Measurements from ENCODE around the gene RAB37. TPM values are rescaled to one million over a fixed set of nuclear protein-coding genes. Genes with fewer than 3 reads are reported as not detected.

Gene RAB37
- total and polyA plus RNA-seq, 8 donors, result 3.2 to 11.2 (median 10.3) TPM

DNA sequence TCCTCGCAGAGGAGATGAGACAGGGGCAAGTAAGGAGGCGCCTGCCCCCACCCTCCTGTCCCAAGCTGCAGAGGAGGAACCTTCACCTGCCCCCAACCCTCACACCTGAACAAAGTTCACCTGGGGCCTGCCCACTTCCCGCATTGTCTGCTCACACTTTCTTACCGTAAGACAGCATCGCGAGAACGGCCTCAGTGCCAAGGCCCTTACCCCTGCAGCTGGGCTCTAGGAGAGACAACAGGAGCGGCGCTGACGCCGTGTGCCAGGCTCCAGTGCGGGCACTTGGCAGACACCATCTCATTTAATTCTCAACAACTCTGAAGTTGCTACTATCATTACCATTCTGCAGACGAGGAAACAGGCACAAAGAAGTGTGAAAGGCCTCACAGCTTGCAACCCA, 35.0 kb downstream of the RAB37 start:
- ATAC-seq, result no peak

DNA sequence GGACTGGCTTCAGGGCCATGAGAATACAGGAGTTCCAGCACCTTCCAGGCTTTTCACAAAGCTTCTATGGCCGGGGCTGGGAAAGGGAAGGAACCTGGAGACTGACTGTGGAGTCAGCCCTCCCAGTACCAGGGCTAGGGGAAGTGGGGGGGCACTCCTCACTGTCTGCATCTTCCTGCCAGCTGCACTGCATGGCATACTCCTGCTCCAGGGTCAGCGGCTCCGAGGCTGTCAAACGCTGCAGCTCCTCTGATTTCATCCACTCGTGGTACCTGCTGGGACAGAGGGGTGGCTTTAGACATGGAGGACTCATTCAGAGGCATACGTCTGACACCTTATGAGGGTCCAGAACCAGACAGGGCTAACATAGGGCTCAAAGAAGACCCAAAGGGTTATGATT, 36.4 kb downstream of the RAB37 start:
- DNase-seq (no peak), ATAC-seq (no peak)
- Histone ChIP-seq H3K36me3 (peaks cover 0 to 55% of the 10 kb centered on the region in 2 donors), H3K4me3 (no peak overlapping the region), H3K27me3 (no peaks in the 10 kb centered on the region), H3K4me1 (peaks cover 17 to 45% of the 10 kb centered on the region in 2 donors), H3K9me3 (no peaks in the 10 kb centered on the region), H3K27ac (no peak overlapping the region)
- intact Hi-C loops (cut with DNase I), result no loop called here
- TF ChIP-seq, protein P1, sequence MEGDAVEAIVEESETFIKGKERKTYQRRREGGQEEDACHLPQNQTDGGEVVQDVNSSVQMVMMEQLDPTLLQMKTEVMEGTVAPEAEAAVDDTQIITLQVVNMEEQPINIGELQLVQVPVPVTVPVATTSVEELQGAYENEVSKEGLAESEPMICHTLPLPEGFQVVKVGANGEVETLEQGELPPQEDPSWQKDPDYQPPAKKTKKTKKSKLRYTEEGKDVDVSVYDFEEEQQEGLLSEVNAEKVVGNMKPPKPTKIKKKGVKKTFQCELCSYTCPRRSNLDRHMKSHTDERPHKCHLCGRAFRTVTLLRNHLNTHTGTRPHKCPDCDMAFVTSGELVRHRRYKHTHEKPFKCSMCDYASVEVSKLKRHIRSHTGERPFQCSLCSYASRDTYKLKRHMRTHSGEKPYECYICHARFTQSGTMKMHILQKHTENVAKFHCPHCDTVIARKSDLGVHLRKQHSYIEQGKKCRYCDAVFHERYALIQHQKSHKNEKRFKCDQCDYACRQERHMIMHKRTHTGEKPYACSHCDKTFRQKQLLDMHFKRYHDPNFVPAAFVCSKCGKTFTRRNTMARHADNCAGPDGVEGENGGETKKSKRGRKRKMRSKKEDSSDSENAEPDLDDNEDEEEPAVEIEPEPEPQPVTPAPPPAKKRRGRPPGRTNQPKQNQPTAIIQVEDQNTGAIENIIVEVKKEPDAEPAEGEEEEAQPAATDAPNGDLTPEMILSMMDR (IDR thresholded peaks at IDR 0.05), result no peak

More for the DNA sequence above, 35.0 kb downstream of the RAB37 start:
- Histone ChIP-seq H3K9me3 (no peaks in the 10 kb centered on the region), H3K27me3 (no peaks in the 10 kb centered on the region), H3K36me3 (peaks cover 0 to 69% of the 10 kb centered on the region in 2 donors), H3K27ac (no peak overlapping the region), H3K4me3 (no peak overlapping the region), H3K4me1 (peaks cover 13 to 31% of the 10 kb centered on the region in 2 donors)
- intact Hi-C loops (cut with DNase I), result no loop called here
- DNase-seq, result no peak
- TF ChIP-seq, protein P1 (IDR thresholded peaks at IDR 0.05), result no peak

- Histone ChIP-seq H3K27me3 (no peaks in the 10 kb centered on the region), H3K4me1 (peaks cover 17 to 50% of the 10 kb centered on the region in 2 donors), H3K4me3 (no peak overlapping the region), H3K27ac (no peak overlapping the region), H3K9me3 (no peaks in the 10 kb centered on the region), H3K36me3 (peaks cover 0 to 51% of the 10 kb centered on the region in 2 donors)
- ATAC-seq (no peak), DNase-seq (no peak)
- intact Hi-C loops (cut with DNase I), result no loop called here
- TF ChIP-seq, protein P1 (IDR thresholded peaks at IDR 0.05), result no peak
These were observed 36.8 kb downstream of the RAB37 start for GRCh38 chr17:74773871-74774286.

- ATAC-seq (no peak), DNase-seq (no peak)
- peak overlapping the region; percentile 87 to 90 for H3K4me3 ChIP-seq
- peaks cover 0 to 37% of the 10 kb centered on the region in 2 donors for H3K36me3 ChIP-seq
- intact Hi-C loops (cut with DNase I), result no loop called here
- peaks cover 17 to 62% of the 10 kb centered on the region in 2 donors for H3K4me1 ChIP-seq
- peak overlapping the region in 1 of 2 donors; percentile 66 for H3K27ac ChIP-seq
- no peaks in the 10 kb centered on the region for H3K27me3 ChIP-seq
- TF ChIP-seq, protein P1 (IDR thresholded peaks at IDR 0.05), result no peak
- no peaks in the 10 kb centered on the region for H3K9me3 ChIP-seq
These were observed 38.5 kb downstream of the RAB37 start for GRCh38 chr17:74775409-74776043.

DNA sequence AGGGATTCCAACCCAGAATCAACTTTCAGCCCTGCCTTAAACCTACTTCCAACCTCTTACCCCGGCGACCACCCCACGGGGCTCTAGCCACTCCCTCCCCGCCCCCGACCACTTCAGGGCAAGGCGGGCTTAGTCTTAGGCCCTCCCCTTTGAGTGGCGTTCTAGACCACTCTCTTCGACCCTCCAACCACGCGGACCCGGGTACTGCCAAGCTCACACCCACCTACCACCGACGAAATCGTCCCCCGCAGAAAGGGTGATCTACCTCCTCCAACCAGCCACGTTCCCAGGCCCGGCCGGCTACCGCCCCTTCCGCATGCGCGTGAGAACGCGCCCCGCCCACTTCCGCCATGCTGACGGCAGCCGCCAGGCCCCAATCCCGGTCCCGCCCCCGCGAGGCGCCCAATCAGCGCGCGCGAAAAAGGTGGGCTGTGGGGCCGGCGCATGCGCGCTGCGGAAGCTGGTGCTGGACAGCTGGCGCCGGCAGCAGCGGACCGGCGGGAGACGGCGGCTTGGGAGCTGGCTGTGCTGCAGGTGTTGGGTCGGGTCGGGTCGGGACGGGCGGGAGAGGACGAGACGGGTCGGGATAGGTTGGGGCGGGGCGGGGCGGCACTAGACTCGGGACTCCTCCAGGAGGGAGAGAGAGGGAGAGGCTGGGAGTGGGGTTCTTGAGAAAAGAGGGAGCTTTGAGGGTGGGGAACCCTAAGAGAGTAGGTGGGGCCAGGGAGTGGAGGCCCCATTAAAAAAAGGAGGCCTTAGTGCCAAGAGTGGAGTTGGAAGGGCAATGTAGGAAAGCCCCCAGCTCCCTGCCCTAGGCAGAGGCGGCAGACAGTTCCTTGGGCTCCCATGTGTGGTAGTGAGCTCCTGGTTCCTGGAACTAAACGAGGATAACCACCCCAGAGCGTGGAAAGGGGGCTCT, 39.2 kb downstream of the RAB37 start, which contains the start of gene NAT9:
NAT9 (minus strand) TSS at position 302 of the 919 bp plus-strand sequence. CDS start 647 bp downstream, outside the sequence.
- peaks cover 17 to 64% of the 10 kb centered on the region in 2 donors for H3K4me1 ChIP-seq
- no peaks in the 10 kb centered on the region for H3K27me3 ChIP-seq
- peaks cover 0 to 31% of the 10 kb centered on the region in 2 donors for H3K36me3 ChIP-seq
- TF ChIP-seq, protein P1 (IDR thresholded peaks at IDR 0.05), result no peak
- peak within 1 kb of the TSS in 1 of 2 donors; percentile 66 for H3K27ac ChIP-seq
- peak; percentile 95 for ATAC-seq
- intact Hi-C loops (cut with DNase I), result no loop called here
- H3K9me3 ChIP-seq, result no peaks in the 10 kb centered on the region
- peak within 1 kb of the TSS; percentile 87 to 90 for H3K4me3 ChIP-seq
- DNase-seq, result peak; percentile 96 to 99 (median 98)
